Measurements from ENCODE around the gene XYLT1. TPM values are rescaled to one million over a fixed set of nuclear protein-coding genes. Genes with fewer than 3 reads are reported as not detected.

The XYLT1 gene
- total and polyA plus RNA-seq, 10 of the 15 experiments (the other 5 are each of a cell fraction or from before 2014, with no cell fraction given) = 0.88 to 14.8 (median 5.8) TPM

DNA sequence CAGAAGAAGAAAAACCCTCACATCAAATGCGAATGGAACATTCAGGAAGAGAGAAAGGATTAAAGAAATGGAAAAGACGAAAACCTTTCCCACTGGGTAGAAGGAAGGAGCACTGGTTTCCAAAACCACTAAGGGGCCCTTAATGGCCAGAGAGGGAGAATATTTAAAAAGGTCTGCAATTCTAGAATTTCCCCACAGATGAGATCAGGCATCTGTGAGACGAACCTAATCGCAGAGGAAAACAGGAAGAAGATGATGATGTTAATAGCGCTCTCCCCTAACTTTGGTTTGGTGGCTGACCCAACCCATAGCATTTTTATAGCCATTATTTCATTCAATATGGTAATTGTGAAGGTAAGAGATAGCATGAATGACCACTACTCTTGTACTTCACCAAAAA, 32.8 kb downstream of the XYLT1 start:
- ChIA-PET SMC1A (ENCODE audit: uncharacterized antibody, unreplicated experiment) (no interaction called here), POLR2A (no interaction called here), RAD21 (ENCODE audit: unreplicated experiment) (no interaction called here), CTCF (no interaction called here)
- no peak overlapping the region for H3K27ac ChIP-seq (ENCODE audit: control insufficient read depth, insufficient read depth)
- H2AFZ ChIP-seq (ENCODE audit: control insufficient read depth, low read depth, low read length) = no peak overlapping the region
- intact Hi-C loops (cut with micrococcal nuclease; ENCODE audit: unreplicated experiment) (no loop called here), in situ Hi-C loops (cut with MboI) (no loop called here)
- TF ChIP-seq CBFB (IDR thresholded peaks at IDR 0.05; ENCODE audit: low read depth) = no peak
- TF ChIP-seq ASH2L (IDR thresholded peaks at IDR 0.05; ENCODE audit: borderline replicate concordance, low read depth) = no peak
- TF ChIP-seq PAX5 (IDR thresholded peaks at IDR 0.05; ENCODE audit: borderline replicate concordance, low read depth, low read length) = no peak
- TF ChIP-seq, protein P1, sequence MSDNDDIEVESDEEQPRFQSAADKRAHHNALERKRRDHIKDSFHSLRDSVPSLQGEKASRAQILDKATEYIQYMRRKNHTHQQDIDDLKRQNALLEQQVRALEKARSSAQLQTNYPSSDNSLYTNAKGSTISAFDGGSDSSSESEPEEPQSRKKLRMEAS (IDR thresholded peaks at IDR 0.05; ENCODE audit: low read depth, low read length) = no peak
- no peak for TF ChIP-seq SUPT20H (IDR thresholded peaks at IDR 0.05; ENCODE audit: borderline replicate concordance, control insufficient read depth, low read depth, low read length)
- TF ChIP-seq SREBF1 (IDR thresholded peaks at IDR 0.05; ENCODE audit: low read length) = no peak
- no peak for TF ChIP-seq GABPA (IDR thresholded peaks at IDR 0.05; ENCODE audit: low read depth)
- no peak for TF ChIP-seq FOS (IDR thresholded peaks at IDR 0.05; ENCODE audit: borderline replicate concordance, extremely low read depth, insufficient read length)
- TF ChIP-seq FOXM1 (IDR thresholded peaks at IDR 0.05; ENCODE audit: low read depth, low read length) = no peak
- no peak for TF ChIP-seq ZNF274 (IDR thresholded peaks at IDR 0.05; ENCODE audit: insufficient read depth, insufficient read length)
- no peak for TF ChIP-seq RAD21 (IDR thresholded peaks at IDR 0.05; ENCODE audit: insufficient read depth, low read depth, low read length)
- no peak for TF ChIP-seq CEBPB (IDR thresholded peaks at IDR 0.05; ENCODE audit: borderline replicate concordance in 1 of 2, low read depth in 2 of 2, low read length in 2 of 2)
- no peak for TF ChIP-seq SRF (IDR thresholded peaks at IDR 0.05; ENCODE audit: low read depth in 2 of 2, low read length in 2 of 2)
- FAIRE-seq (no peak), ATAC-seq (no peak), DNase-seq (ENCODE audit: low read depth, low spot score) (no peak)
- no TSS peak for BruUV-seq (replicated peaks)
- no peak overlapping the region for H3K4me3 ChIP-seq
- no peak overlapping the region for H3K4me2 ChIP-seq (ENCODE audit: control insufficient read depth, insufficient read depth)
- no peaks in the 10 kb centered on the region for H4K20me1 ChIP-seq (ENCODE audit: control insufficient read depth, insufficient read depth)
- H3K9me3 ChIP-seq (replicated peaks; ENCODE audit: control insufficient read depth, insufficient read depth, low read length) = peaks cover 2% of the 10 kb centered on the region
- no peak overlapping the region for H3K9ac ChIP-seq (ENCODE audit: control insufficient read depth, insufficient read depth, low read length)
- H3K4me1 ChIP-seq (ENCODE audit: control insufficient read depth, insufficient read depth, low read length) = peaks cover 13% of the 10 kb centered on the region
- WGBS (ENCODE audit: insufficient coverage, insufficient replicate concordance, low lambda C conversion rate, missing lambda C conversion rate) = 96% methylated on average over 5 of the region's 5 CpGs
- no peaks in the 10 kb centered on the region for H3K27me3 ChIP-seq (replicated peaks in 1 of 2; ENCODE audit: control insufficient read depth in 2 of 2, insufficient read depth in 2 of 2, low read length in 1 of 2)
- no peaks in the 10 kb centered on the region for H3K79me2 ChIP-seq (ENCODE audit: control insufficient read depth, insufficient read depth, low read length)
- no peaks in the 10 kb centered on the region; a peak in 2 of 4 replicates for H3K36me3 ChIP-seq (ENCODE audit: control insufficient read depth in 2 of 2, insufficient read depth in 2 of 2, low read length in 1 of 2)

Measured in GM12878 (cell line).